ENCODE results near the gene ITGAX. TPM values are rescaled to one million over a fixed set of nuclear protein-coding genes. Genes with fewer than 3 reads are reported as not detected.
"Not testable (repeated sequence)": the region's sequence is repeated elsewhere in the genome, so short reads cannot be mapped to it uniquely, and the experiment has no call there.

ITGAX gene
- total RNA-seq, 6 experiments from 2014 or later, result 2.0 to 15.3 (median 5.2) TPM

DNA sequence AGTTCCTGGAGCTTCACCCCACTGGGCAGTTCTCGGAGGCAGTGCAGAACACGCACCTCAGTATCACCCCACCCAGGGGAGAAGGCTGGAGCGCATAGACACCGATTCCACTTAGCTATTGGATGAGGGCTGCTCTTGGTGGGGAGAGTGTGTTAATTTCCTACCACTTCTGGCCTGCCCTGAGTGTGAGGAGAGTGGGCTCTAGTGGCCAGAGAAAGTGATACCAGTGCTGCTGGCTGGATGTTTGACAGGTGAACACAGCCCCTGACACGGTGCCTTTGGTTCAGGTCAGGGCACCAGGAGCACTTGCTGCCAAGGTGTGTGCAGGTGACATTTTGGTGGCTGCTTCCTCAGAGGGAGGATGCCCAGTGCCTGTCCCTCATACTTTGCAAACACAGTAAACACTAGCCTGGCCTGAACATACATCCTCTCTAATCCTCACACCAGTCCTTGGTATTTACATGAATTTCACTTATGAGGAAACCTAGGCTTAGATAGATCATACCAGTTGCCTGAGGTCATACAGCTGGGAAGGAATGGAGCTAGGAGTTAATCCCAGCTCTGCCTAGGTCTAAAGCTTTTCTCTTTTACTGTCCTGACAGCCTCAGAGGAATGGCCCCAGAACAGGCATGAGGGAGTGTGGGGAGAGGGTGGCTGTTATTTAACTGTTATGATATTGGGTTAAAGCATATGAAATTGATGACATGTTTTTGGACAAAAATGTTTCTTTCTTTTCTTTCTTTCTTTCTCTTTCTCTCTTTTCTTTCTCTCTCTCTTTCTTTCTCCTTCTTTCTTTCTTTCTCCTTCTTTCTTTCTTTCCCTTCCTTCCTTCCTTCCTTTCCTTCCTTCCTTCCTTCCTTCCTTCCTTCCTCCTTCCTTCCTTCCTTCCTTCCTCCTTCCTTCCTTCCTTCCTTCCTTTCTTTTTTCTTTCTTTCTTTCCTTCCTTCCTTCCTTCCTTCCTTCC is 21.0 kb upstream of the ITGAX start:
- no peak for TF ChIP-seq POLR2A (IDR thresholded peaks at IDR 0.05)
- TF ChIP-seq, protein P1, sequence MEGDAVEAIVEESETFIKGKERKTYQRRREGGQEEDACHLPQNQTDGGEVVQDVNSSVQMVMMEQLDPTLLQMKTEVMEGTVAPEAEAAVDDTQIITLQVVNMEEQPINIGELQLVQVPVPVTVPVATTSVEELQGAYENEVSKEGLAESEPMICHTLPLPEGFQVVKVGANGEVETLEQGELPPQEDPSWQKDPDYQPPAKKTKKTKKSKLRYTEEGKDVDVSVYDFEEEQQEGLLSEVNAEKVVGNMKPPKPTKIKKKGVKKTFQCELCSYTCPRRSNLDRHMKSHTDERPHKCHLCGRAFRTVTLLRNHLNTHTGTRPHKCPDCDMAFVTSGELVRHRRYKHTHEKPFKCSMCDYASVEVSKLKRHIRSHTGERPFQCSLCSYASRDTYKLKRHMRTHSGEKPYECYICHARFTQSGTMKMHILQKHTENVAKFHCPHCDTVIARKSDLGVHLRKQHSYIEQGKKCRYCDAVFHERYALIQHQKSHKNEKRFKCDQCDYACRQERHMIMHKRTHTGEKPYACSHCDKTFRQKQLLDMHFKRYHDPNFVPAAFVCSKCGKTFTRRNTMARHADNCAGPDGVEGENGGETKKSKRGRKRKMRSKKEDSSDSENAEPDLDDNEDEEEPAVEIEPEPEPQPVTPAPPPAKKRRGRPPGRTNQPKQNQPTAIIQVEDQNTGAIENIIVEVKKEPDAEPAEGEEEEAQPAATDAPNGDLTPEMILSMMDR (IDR thresholded peaks at IDR 0.05), result peak; percentile 14 to 23 (median 18)

DNA sequence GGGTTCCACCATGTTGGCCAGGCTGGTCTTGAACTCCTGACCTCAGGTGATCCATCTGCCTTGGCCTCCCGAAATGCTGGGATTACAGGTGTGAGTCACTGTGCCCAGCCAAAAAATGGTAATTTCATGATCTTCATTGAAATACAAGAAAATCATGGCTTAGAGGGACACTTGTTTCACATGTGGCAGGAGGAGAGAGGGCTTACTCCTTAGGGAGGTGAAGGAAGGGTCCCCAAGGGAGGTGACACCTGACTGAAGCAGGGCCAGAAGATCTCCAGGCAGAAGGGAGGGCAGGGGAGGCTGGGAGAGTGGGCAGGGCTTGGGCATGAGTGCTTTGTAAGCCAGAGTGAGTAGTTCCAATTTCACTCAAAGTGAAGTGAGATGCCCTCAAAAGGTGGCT is 20.0 kb upstream of the ITGAX start:
- H3K27ac ChIP-seq, result no peak overlapping the region
- intact Hi-C loops (cut with DNase I), result no loop called here
- H3K4me3 ChIP-seq, result no peak overlapping the region
- no peaks in the 10 kb centered on the region for H3K4me1 ChIP-seq
- WGBS (ENCODE audit: insufficient coverage, low coverage, low lambda C conversion rate, missing lambda C conversion rate), result 38% methylated on average over 1 of the region's 1 CpG
- H3K36me3 ChIP-seq, result no peaks in the 10 kb centered on the region
- no peak for DNase-seq
- no peaks in the 10 kb centered on the region for H3K27me3 ChIP-seq
- H3K9me3 ChIP-seq, result no peaks in the 10 kb centered on the region
- no peak for ATAC-seq
- no peak for TF ChIP-seq POLR2A (IDR thresholded peaks at IDR 0.05)
- TF ChIP-seq, protein P1 (IDR thresholded peaks at IDR 0.05), result no peak

More for the DNA sequence above, 21.0 kb upstream of the ITGAX start:
- no peak for DNase-seq
- Histone ChIP-seq H3K27ac (no peak overlapping the region), H3K4me3 (no peak overlapping the region), H3K36me3 (no peaks in the 10 kb centered on the region), H3K27me3 (no peaks in the 10 kb centered on the region), H3K4me1 (no peaks in the 10 kb centered on the region), H3K9me3 (no peaks in the 10 kb centered on the region)
- ATAC-seq, result peak; percentile 60 to 82 (median 64)
- 0% methylated on average over 2 of the region's 5 CpGs for WGBS (ENCODE audit: insufficient coverage, low coverage, low lambda C conversion rate, missing lambda C conversion rate)
- intact Hi-C loops (cut with DNase I), result no loop called here

DNA sequence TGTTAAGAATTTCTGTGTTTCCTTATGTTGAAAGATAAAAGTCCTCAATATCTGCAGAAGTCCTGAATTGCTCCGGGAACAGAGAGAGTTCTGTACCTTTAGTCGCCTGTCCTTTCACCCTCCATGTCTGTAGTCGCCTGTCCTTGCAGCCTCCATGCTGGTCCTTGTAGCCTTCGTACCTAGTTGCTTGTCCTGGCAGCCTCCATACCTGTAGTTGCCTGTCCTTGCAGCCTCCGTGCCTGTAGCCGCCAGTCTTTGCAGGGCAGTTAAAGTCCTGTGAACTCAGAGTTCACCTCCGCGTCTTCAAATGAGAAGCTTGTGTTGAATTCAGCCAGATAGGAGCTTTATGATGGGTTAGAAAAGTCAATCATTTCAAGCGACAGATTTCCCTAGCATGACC is 19.5 kb upstream of the ITGAX start:
- H3K4me1 ChIP-seq, result no peaks in the 10 kb centered on the region
- H3K27ac ChIP-seq, result no peak overlapping the region
- TF ChIP-seq, protein P1 (IDR thresholded peaks at IDR 0.05), result no peak
- TF ChIP-seq POLR2A (IDR thresholded peaks at IDR 0.05), result no peak
- 57% methylated on average over 6 of the region's 9 CpGs for WGBS (ENCODE audit: insufficient coverage, low coverage, low lambda C conversion rate, missing lambda C conversion rate)
- no peaks in the 10 kb centered on the region for H3K9me3 ChIP-seq
- no peaks in the 10 kb centered on the region for H3K36me3 ChIP-seq
- H3K27me3 ChIP-seq, result no peaks in the 10 kb centered on the region
- H3K4me3 ChIP-seq, result no peak overlapping the region
- ATAC-seq (no peak), DNase-seq (no peak)
- intact Hi-C loops (cut with DNase I), result no loop called here

DNA sequence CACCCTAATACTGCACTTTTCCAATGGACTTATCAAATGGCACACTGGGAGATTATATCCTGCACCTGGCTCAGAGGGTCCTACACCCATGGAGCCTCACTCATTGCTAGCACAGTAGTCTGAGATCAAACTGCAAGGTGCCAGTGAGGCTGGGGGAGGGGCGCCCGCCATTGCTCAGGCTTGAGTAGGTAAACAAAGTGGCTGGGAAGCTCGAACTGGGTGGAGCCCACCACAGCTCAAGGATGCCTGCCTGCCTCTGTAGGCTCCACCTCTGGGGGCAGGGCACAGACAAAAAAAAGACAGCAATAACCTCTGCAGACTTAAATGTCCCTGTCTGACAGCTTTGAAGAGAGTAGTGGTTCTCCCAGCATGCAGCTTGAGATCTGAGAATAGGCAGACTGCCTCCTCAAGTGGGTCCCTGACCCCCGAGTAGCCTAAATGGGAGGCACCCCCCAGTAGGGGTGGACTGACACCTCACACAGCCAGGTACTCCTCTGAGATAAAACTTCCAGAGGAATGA is 16.8 kb upstream of the ITGAX start:
- intact Hi-C loops (cut with DNase I), result not testable (repeated sequence)

DNA sequence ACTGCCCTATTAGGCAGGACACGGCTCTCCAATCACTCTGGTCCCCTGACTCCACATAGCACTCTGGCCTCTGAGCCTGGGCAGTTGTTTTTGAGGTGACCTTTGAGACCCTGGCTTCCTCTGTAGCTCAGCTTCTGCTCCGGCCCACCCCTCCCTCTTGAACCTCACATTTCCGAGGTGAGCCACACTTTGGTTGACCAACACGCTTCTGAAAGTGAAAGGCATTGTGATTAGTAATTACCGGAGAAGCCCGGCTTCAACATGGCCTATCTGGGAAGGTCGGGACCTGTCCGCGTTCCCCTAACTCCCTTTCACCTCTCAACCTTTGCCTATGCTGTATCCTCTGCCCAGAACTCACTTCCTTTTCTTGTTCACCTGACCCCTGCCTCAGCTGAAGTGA is 10.3 kb upstream of the ITGAX start:
- H3K4me1 ChIP-seq, result no peaks in the 10 kb centered on the region
- H3K4me3 ChIP-seq, result no peak overlapping the region
- 33% methylated on average over 9 of the region's 9 CpGs for WGBS (ENCODE audit: insufficient coverage, low coverage, low lambda C conversion rate, missing lambda C conversion rate)
- intact Hi-C loops (cut with DNase I), result no loop called here
- H3K27ac ChIP-seq, result no peak overlapping the region
- TF ChIP-seq, protein P1 (IDR thresholded peaks at IDR 0.05), result no peak
- no peak for TF ChIP-seq POLR2A (IDR thresholded peaks at IDR 0.05)
- no peaks in the 10 kb centered on the region for H3K36me3 ChIP-seq
- DNase-seq (peak in 1 of 3 donors; percentile 21), ATAC-seq (peak; percentile 21 to 65 (median 32))
- no peaks in the 10 kb centered on the region for H3K27me3 ChIP-seq
- H3K9me3 ChIP-seq, result no peaks in the 10 kb centered on the region

More for the DNA sequence above, 16.8 kb upstream of the ITGAX start:
- not testable (repeated sequence) for H3K4me3 ChIP-seq, H3K9me3 ChIP-seq, H3K4me1 ChIP-seq, H3K36me3 ChIP-seq, DNase-seq, H3K27ac ChIP-seq, ATAC-seq, H3K27me3 ChIP-seq
- WGBS (ENCODE audit: insufficient coverage, low coverage, low lambda C conversion rate, missing lambda C conversion rate), result 47% methylated on average over 2 of the region's 4 CpGs
